ENCODE results near the gene ELMO2.

DNA sequence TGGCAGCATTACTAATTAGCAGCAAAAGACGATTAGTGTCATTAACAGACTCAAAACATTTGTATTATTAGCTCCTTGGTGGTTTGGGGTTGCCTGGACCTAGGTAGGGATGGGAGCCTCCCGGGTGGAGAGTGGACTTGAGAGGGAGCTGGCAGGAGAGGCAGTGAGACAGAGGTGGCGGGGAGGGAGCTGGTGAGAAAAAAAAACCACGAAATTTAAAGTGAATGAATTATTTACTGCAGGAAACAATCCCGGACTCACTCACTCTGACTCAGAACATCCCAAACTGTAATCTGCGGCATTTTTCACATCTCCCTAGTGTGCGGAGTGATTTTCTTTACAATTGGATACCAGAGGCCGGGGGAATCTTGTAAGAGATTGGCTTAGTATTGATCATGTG, 83.8 kb downstream of the ELMO2 start:
- TF ChIP-seq CTCF (IDR thresholded peaks at IDR 0.05) (no peak), EZH2 (IDR thresholded peaks at IDR 0.05; ENCODE audit: borderline replicate concordance, insufficient read depth, low read depth, low read length, poor library complexity, severe bottlenecking) (no peak)
